BJ (cell line): ENCODE measurements around the gene RAET1G. TPM values are rescaled to one million over a fixed set of nuclear protein-coding genes. Genes with fewer than 3 reads are reported as not detected.
"Not testable (repeated sequence)": the region's sequence is repeated elsewhere in the genome, so short reads cannot be mapped to it uniquely, and the experiment has no call there.

Experiments
- CTCF ChIA-PET: fragments of 350-600 bp; formaldehyde crosslinking; extraction: SDS; loops from one replicate; lab custom pipeline; 2021; ENCODE audit warnings: antibody characterized with exemption, inconsistent platforms; lab: Yijun Ruan, JAX
- POLR2A ChIA-PET: fragments of 300-600 bp; sonication (Branson Sonifier 250); formaldehyde crosslinking; extraction: SDS; loops from one replicate; lab custom pipeline; 2021; ENCODE audit warnings: antibody characterized with exemption; lab: Charles Lee
- DNase-seq: peaks from one replicate; pipeline ENCODE4 v3.0.0-alpha.2; 2011; ENCODE audit warnings: low read depth
- H3K27me3 ChIP-seq: 2 replicates; pipeline ENCODE4 v1.6.0; 2011; ENCODE audit warnings: low read length; ENCODE audit not compliant: control insufficient read depth, insufficient read depth
- H3K36me3 ChIP-seq: 2 replicates; pipeline ENCODE4 v1.5.1; 2011; ENCODE audit warnings: low read length; ENCODE audit not compliant: control insufficient read depth, insufficient read depth
- H3K4me3 ChIP-seq: 2 replicates; pipeline ENCODE4 v1.5.1; 2011; ENCODE audit warnings: low read depth, mild to moderate bottlenecking, control low read depth, low read length
- polyA plus RNA-seq: library from polyadenylated mRNA; depleted of rRNA; stranded (reverse); fragments of >200 nt; gene quantifications from 2 replicates; pipeline ENCODE4 v1.2.3, GENCODE V29; 2011
- TF ChIP-seq, protein P1 (sequence below): IDR thresholded peaks from 2 replicates; pipeline ENCODE4 v1.5.1; 2011; ENCODE audit warnings: low read depth, mild to moderate bottlenecking, control low read depth, inconsistent platforms, low read length, moderate library complexity; ENCODE audit not compliant: insufficient read depth

Gene RAET1G
- polyA plus RNA-seq, 1 experiment = 1.1 TPM

DNA sequence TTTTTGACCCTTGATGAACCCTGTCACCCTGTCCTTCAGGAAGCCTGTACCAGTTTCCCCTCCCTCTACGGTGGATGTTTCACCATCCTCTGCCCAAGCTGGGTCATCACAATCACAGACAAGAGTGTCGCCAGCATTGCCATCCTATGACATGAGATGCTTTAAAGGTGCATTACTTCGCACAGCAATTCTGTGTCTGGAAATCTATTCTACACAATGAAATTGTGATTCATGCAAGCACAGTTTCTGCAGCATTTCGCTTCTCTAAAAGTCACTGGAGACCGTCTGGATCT is 16.4 kb upstream of the RAET1G start:
- ChIA-PET POLR2A (no interaction called here), CTCF (interaction anchor here (1.1 kb wide), 1 partner anchor 78 kb away, joined by 7 read pairs; no protein-coding TSS in a partner anchor)
- Histone ChIP-seq H3K27me3 (peaks cover 15% of the 10 kb centered on the region), H3K4me3 (no peak overlapping the region), H3K36me3 (no peaks in the 10 kb centered on the region)
- TF ChIP-seq, protein P1, sequence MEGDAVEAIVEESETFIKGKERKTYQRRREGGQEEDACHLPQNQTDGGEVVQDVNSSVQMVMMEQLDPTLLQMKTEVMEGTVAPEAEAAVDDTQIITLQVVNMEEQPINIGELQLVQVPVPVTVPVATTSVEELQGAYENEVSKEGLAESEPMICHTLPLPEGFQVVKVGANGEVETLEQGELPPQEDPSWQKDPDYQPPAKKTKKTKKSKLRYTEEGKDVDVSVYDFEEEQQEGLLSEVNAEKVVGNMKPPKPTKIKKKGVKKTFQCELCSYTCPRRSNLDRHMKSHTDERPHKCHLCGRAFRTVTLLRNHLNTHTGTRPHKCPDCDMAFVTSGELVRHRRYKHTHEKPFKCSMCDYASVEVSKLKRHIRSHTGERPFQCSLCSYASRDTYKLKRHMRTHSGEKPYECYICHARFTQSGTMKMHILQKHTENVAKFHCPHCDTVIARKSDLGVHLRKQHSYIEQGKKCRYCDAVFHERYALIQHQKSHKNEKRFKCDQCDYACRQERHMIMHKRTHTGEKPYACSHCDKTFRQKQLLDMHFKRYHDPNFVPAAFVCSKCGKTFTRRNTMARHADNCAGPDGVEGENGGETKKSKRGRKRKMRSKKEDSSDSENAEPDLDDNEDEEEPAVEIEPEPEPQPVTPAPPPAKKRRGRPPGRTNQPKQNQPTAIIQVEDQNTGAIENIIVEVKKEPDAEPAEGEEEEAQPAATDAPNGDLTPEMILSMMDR = no peak
- no peak for DNase-seq

DNA sequence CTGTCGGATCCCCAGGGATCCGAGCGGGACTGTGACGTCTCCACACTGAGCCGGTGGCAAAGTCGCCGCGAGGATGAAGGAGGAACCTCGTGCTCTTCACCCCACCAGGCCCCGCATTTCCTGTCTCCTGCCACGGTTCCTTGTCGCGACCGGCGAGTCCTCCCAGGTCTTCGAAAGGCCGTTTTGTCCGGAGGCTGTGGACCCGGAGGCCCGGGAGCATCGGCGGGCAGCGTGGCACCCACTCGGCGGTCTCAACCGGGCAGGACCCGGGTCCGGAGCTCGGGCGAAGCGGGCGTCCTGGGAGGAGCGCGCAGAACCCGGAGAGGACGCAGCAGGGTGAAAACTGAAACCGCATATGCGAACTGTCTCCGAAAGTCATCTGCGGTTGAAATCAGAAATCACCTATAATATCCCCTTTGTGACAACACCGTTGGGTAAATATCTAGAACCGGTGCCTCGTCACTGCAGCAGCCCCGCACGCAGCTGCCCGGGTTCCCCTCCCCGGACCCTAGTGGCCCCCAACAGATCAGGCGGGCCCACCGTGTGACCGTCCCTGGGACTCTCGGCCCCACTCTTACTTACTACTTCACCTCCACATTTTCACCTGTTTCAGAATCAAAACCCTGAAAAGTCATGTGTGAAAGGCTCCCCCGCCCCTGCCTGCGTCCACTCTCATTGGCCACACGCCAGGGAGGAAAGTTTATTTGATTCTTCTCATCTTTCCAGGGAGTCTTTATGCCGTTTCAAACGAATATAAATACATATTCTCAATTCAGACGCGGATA is 15.8 kb upstream of the RAET1G start:
- H3K36me3 ChIP-seq = no peaks in the 10 kb centered on the region
- H3K4me3 ChIP-seq = peak overlapping the region; percentile 45
- no peak for DNase-seq
- H3K27me3 ChIP-seq = peaks cover 15% of the 10 kb centered on the region
- POLR2A ChIA-PET = no interaction called here
- CTCF ChIA-PET = interaction anchor here (1.1 kb wide), 1 partner anchor 78 kb away, joined by 7 read pairs; no protein-coding TSS in a partner anchor
- TF ChIP-seq, protein P1 = no peak

DNA sequence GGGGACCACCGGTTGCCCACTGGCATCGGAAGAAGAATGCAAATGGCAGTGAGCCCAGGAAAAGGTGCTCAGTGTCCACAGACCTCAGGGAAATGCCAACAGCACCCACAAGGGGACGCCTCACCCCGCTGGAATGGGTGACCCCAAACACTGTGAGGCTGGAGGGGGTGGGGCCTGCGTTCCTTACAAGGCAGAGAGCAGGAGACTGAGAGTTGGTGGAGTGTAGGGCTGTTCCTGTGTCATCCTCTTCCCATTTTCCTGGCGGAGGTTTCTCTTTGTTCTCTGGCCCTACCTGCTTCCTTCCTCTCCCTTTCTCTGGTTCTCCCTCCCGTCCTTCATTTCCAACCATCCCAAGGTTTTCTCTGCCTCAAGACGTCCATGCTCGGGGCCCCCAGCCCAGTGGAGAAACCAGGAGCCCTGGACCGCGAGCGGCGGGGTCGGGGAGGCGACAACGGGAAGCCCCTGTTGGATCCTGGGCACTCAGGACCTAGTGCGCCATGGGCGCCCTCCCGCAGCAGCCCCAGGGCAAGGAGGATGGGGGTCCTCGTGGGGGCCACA is 15.2 kb upstream of the RAET1G start:
- DNase-seq, H3K36me3 ChIP-seq, POLR2A ChIA-PET: not testable (repeated sequence)
- Histone ChIP-seq H3K27me3 (peaks cover 17% of the 10 kb centered on the region), H3K4me3 (peak overlapping the region; percentile 45)
- CTCF ChIA-PET = interaction anchor here (1.1 kb wide), 1 partner anchor 79 kb away, joined by 7 read pairs; no protein-coding TSS in a partner anchor

DNA sequence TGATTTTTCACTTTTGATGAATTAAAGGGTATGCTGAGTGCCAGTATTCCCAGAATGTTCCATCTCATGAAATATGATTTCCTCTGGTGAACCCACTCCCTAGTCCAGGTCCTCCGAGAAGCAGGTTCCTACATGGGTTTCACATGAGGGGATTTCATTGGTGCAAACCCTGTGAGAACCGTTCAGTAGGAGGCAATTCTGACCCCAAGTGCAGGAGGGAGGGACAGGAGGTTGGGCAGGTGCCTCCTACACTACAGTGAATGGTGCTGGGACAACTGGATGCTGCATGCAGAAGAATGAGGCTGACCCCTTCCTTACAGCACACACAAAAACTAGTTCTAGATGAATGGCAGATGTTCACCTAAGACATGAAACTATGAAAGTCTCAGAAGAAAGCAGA is 13.8 kb upstream of the RAET1G start:
- Histone ChIP-seq H3K4me3 (no peak overlapping the region), H3K36me3 (no peaks in the 10 kb centered on the region), H3K27me3 (peaks cover 20% of the 10 kb centered on the region)
- CTCF ChIA-PET = interaction anchor here (2.8 kb wide), 1 partner anchor 80 kb away, joined by 24 read pairs; no protein-coding TSS in a partner anchor
- DNase-seq = no peak
- POLR2A ChIA-PET = no interaction called here
- TF ChIP-seq, protein P1 = no peak

DNA sequence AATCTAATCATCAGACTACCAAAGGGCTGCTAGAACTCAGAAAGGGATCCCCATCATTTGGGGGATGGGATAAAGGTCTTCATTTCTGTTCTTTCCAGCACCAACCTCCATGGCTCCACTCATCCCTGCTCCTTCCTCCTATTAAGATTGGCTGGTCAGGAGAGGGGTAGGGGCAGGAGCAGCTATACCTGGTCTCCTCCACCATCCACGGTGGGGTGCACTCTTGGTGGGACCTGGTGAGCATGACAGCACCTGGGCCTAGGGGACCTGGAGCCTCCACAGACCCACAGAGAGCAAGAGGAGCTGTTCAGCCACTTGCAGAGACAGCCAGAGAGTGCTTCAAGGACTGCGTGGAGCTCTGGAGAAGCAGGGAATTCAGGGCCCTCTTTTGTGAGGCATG is 12.7 kb upstream of the RAET1G start:
- Histone ChIP-seq H3K36me3 (no peaks in the 10 kb centered on the region), H3K4me3 (no peak overlapping the region), H3K27me3 (peaks cover 21% of the 10 kb centered on the region)
- ChIA-PET POLR2A (no interaction called here), CTCF (interaction anchor here (1.1 to 2.8 kb wide), 3 partner anchors 9 to 81 kb away, joined by 3 to 24 read pairs (median 3); no protein-coding TSS in a partner anchor)
- no peak for DNase-seq
- TF ChIP-seq, protein P1 = no peak
